ENCODE measurements around the gene GGT1.
A peak's percentile ranks its signal among the peaks of the same experiment; 100 is the strongest.
"Not testable (repeated sequence)": the region's sequence is repeated elsewhere in the genome, so short reads cannot be mapped to it uniquely, and the experiment has no call there.

Gene GGT1

DNA sequence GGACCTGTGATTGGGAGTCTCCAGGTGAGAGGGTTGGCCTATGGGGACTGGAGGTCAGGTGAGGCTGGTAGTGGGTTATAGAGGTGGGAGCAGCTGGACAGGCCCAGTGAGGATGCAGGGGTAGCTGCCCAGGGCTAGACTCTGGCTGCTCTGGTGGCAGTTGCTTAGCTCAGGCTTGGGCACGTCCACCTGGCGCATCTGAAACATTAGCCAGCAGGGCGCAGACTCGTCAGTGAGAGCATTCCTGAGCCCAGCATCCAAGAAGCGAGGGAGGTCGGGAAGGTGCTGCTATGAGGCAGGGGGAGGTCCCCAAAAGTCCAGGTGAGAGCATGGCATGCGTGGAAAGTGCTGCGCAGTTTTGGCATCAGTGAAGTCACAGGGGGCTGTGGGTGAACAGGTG lies 3.5 kb upstream of the GGT1 start:
- no peak for DNase-seq (ENCODE audit: extremely low read depth, low read depth)
- TF ChIP-seq, protein P1, sequence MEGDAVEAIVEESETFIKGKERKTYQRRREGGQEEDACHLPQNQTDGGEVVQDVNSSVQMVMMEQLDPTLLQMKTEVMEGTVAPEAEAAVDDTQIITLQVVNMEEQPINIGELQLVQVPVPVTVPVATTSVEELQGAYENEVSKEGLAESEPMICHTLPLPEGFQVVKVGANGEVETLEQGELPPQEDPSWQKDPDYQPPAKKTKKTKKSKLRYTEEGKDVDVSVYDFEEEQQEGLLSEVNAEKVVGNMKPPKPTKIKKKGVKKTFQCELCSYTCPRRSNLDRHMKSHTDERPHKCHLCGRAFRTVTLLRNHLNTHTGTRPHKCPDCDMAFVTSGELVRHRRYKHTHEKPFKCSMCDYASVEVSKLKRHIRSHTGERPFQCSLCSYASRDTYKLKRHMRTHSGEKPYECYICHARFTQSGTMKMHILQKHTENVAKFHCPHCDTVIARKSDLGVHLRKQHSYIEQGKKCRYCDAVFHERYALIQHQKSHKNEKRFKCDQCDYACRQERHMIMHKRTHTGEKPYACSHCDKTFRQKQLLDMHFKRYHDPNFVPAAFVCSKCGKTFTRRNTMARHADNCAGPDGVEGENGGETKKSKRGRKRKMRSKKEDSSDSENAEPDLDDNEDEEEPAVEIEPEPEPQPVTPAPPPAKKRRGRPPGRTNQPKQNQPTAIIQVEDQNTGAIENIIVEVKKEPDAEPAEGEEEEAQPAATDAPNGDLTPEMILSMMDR (IDR thresholded peaks at IDR 0.05; ENCODE audit: low read depth, low read length, missing control alignments), result no peak
- H3K4me3 ChIP-seq (replicated peaks; ENCODE audit: low read depth, low read length), result no peak overlapping the region

GRCh38 chr22:24599958-24600715 lies 2.9 kb upstream of the GGT1 start:
- not testable (repeated sequence) for H3K4me3 ChIP-seq (replicated peaks; ENCODE audit: low read depth, low read length); DNase-seq (ENCODE audit: extremely low read depth, low read depth)

GRCh38 chr22:24601217-24602104 lies 1.5 kb upstream of the GGT1 start:
- TF ChIP-seq, protein P1 (IDR thresholded peaks at IDR 0.05; ENCODE audit: low read depth, low read length, missing control alignments), result no peak
- no peak for DNase-seq (ENCODE audit: extremely low read depth, low read depth)
- no peak overlapping the region for H3K4me3 ChIP-seq (replicated peaks; ENCODE audit: low read depth, low read length)

GRCh38 chr22:24602105-24602749 lies 766 bp upstream of the GGT1 start:
- not testable (repeated sequence) for DNase-seq (ENCODE audit: extremely low read depth, low read depth); H3K4me3 ChIP-seq (replicated peaks; ENCODE audit: low read depth, low read length)

DNA sequence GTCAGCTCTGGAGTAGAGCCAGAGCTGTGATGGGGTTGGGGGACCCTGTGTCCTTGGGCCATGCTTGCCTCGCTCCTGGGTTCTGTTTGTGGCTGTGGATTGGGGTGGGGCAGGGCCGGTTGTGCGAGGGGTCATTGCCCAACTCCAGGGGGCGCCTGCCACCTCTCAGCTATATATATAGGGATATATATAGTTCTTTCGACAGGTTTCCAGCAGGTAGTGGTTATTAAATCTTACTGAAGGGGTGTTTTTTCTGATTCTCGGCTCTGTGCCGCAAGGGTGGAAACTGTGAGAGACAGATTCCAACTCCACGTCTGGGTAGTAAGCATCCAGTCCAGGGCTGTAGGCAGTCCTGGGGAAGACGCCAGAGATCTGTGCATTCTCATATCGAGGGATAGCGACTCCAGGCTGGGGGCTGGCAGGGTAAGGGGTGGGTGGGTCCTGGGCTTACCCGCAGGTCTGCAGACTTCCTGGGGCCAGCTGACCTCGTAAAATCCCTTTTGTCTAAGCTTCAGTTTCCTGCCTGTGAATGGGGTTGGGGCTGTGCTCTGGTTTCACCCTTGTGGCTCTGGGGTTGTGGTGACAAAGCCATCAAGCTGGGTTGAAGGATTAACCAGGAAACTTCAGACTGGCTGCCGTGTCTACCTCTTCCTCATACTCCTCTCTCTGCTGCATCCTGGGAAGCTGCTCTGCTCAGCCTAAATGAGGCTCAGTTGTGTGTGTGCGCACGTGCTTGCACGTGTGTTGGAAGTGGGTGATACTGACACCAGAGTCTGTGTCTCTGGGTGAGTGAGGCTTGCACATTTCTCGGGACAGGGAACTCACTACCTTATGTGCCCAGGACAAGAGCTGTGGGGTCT lies 1.0 kb downstream of the GGT1 start:
- TF ChIP-seq, protein P1 (IDR thresholded peaks at IDR 0.05; ENCODE audit: low read depth, low read length, missing control alignments), result peak; percentile 8
- DNase-seq (ENCODE audit: extremely low read depth, low read depth); H3K4me3 ChIP-seq (replicated peaks; ENCODE audit: low read depth, low read length): not testable (repeated sequence)

DNA sequence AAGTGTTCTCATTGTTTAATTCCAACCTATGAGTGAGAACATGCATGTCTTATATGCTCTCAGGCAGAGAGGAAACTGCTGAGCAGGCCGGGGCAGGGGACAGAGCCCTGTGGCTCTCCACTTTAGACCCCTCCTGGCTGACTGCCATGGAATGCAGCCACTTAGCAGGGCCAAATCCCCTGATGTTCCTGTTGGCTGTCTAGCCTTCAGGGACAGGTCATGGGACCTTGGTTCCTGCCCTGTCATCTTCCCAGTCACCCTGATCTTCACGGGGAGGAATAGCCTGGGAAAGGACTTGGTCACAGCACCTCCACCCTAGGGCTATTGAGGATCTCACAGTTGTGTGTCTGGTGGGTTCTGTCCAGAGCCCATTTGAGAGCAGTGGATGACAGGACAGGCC lies 3.3 kb downstream of the GGT1 start:
- DNase-seq (ENCODE audit: extremely low read depth, low read depth); H3K4me3 ChIP-seq (replicated peaks; ENCODE audit: low read depth, low read length): not testable (repeated sequence)

- DNase-seq (ENCODE audit: extremely low read depth, low read depth); H3K4me3 ChIP-seq (replicated peaks; ENCODE audit: low read depth, low read length): not testable (repeated sequence)
Observed at GRCh38 chr22:24607429-24607983, 4.5 kb downstream of the GGT1 start.

DNA sequence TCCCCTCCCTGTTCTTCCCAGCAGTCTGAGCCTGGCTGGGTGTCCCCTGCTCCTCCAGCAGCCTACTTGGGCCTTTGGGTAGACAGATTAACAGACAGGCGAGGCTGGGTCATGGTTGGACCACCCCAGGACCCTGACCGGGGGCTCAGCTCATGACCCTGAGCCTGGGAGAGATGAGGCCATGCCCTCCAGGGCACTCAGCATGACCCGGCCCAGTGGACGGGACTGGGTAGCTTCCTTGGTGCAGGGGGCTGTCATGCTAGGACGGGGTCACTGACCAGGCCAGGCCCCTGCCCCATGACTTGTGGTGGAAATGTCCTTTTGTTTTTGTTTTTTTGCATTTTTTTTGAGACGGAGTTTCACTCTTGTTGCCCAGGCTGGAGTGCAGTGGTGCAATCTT lies 5.3 kb downstream of the GGT1 start:
- not testable (repeated sequence) for H3K4me3 ChIP-seq (replicated peaks; ENCODE audit: low read depth, low read length); DNase-seq (ENCODE audit: extremely low read depth, low read depth)

GRCh38 chr22:24609888-24610287 lies 6.9 kb downstream of the GGT1 start:
- not testable (repeated sequence) for DNase-seq (ENCODE audit: extremely low read depth, low read depth); H3K4me3 ChIP-seq (replicated peaks; ENCODE audit: low read depth, low read length)

DNA sequence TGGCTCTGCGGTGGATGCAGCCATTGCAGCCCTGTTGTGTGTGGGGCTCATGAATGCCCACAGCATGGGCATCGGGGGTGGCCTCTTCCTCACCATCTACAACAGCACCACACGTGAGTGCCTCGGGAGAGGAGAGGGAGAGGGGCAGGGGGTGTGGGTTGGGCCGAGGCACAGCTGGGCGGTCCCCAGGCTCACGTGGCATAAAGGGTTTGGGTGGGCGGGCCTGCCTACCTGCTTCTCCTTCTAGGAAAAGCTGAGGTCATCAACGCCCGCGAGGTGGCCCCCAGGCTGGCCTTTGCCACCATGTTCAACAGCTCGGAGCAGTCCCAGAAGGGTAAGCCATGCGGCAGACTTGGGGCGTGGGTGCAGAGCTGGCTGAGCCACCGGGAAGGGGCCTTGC lies 11.8 kb downstream of the GGT1 start:
- not testable (repeated sequence) for H3K4me3 ChIP-seq (replicated peaks; ENCODE audit: low read depth, low read length); DNase-seq (ENCODE audit: extremely low read depth, low read depth)

- not testable (repeated sequence) for DNase-seq (ENCODE audit: extremely low read depth, low read depth); H3K4me3 ChIP-seq (replicated peaks; ENCODE audit: low read depth, low read length)
Observed at GRCh38 chr22:24621244-24621643, 18.3 kb downstream of the GGT1 start.

GRCh38 chr22:24622596-24622995 lies 19.6 kb downstream of the GGT1 start:
- H3K4me3 ChIP-seq (replicated peaks; ENCODE audit: low read depth, low read length); DNase-seq (ENCODE audit: extremely low read depth, low read depth): not testable (repeated sequence)

GRCh38 chr22:24627911-24628310 lies 24.9 kb downstream of the GGT1 start:
- H3K4me3 ChIP-seq (replicated peaks; ENCODE audit: low read depth, low read length); DNase-seq (ENCODE audit: extremely low read depth, low read depth): not testable (repeated sequence)
